Measurements from ENCODE around the gene GPR78.

GPR78 gene

DNA sequence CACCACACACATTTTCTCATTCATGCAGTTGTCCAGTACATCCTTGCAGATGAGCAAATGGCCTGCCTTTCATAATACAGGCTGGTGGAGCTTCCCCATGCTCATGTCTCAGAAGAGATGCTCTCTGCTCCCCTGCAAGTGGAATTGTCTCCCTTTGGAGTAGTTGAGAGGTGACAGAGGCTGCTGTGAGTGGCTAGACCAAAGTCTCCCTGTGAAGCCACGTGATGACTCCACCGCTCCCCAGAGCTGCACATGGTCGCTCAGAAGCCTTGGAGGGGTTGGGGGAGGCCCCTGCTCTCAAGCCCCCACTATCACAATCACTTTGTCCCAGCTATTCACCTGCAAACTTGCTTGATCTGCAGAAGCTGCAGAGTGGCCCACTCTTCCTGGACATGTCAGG, 1.5 kb upstream of the GPR78 start:
- H3K56ac ChIP-seq (ENCODE audit: low read length) = no peak overlapping the region
- H3K27me3 ChIP-seq (ENCODE audit: insufficient read depth, low read length, poor library complexity) = no peaks in the 10 kb centered on the region

DNA sequence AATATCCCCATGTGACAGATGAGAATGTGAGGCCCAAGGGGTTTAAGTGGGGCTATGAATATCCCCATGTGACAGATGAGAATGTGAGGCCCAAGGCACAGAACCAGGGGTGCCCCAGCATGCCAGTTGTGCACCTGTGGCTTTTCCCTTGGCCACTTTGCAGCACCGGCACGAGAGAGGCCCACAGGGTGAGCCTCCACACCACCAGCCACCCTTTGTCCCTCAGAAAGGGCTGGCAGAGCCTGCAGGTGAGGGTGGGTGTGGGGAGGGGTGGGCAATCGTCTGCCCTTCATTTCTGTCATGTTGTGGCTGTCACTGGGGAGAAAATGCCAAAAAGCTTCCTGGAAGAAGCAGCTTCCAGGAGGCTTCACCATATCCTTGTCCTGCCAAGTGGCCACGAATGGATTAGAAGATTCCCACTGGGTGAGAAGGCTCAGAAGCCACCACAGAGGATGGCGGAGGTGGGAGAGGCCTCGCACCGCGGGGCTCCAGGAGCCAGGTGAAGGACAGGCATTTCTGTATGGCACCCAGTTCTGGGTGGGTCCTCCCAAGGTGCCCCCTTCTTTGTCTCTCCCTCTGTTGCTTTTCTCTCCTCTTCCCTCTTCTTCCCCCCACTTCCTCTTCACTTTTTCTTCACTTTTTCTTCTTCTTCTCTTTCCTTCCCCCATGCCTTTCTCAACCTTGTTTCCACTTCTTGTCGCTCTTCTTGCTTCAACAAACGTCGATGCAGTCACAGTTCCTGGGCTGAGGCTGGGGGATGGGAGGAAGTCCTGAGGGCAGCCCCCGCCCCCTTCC, 469 bp upstream of the GPR78 start:
- no peaks in the 10 kb centered on the region for H3K79me2 ChIP-seq (ENCODE audit: control insufficient read depth, insufficient read depth, low read length)
- H4K8ac ChIP-seq (ENCODE audit: low read depth, low read length) = no peak overlapping the region
- H3K79me1 ChIP-seq (ENCODE audit: low read length) = no peaks in the 10 kb centered on the region
- H3K36me3 ChIP-seq (ENCODE audit: control insufficient read depth, insufficient read depth, low read length) = no peaks in the 10 kb centered on the region
- H2BK120ac ChIP-seq (ENCODE audit: low read depth, low read length) = no peak overlapping the region
- H3K23ac ChIP-seq (ENCODE audit: low read length) = no peak overlapping the region
- no peak overlapping the region for H2BK15ac ChIP-seq (replicated peaks; ENCODE audit: low read depth)
- H4K5ac ChIP-seq (ENCODE audit: low read length) = no peak overlapping the region
- no CpG with 5 or more reads among the region's 12 CpGs for WGBS (ENCODE audit: extremely low coverage, insufficient coverage, low lambda C conversion rate)
- H2BK5ac ChIP-seq (ENCODE audit: low read length) = no peak overlapping the region
- no peak overlapping the region for H3K4me3 ChIP-seq (ENCODE audit: low read length)
- no peak overlapping the region for H3K4me2 ChIP-seq (ENCODE audit: low read length)
- no peak overlapping the region for H3K56ac ChIP-seq (ENCODE audit: low read length)
- H3K27me3 ChIP-seq (ENCODE audit: insufficient read depth, low read length, poor library complexity) = no peaks in the 10 kb centered on the region
- no peak overlapping the region for H3K9ac ChIP-seq (ENCODE audit: low read length)
- no peak overlapping the region for H3K27ac ChIP-seq (ENCODE audit: low read depth, low read length)
- no peak overlapping the region for H3K18ac ChIP-seq (ENCODE audit: low read length)
- H3K4ac ChIP-seq (ENCODE audit: low read depth, low read length) = no peak overlapping the region
- H2AK5ac ChIP-seq (ENCODE audit: low read length) = no peak overlapping the region
- peaks cover 11% of the 10 kb centered on the region for H3K4me1 ChIP-seq (ENCODE audit: control insufficient read depth, low read depth, low read length)
- DNase-seq = no peak

More for the DNA sequence above, 1.5 kb upstream of the GPR78 start:
- no peak overlapping the region for H3K27ac ChIP-seq (ENCODE audit: low read depth, low read length)
- H3K79me2 ChIP-seq (ENCODE audit: control insufficient read depth, insufficient read depth, low read length) = no peaks in the 10 kb centered on the region
- H3K18ac ChIP-seq (ENCODE audit: low read length) = no peak overlapping the region
- no peak overlapping the region for H4K8ac ChIP-seq (ENCODE audit: low read depth, low read length)
- WGBS (ENCODE audit: extremely low coverage, insufficient coverage, low lambda C conversion rate) = no CpG with 5 or more reads among the region's 3 CpGs
- no peak overlapping the region for H3K4ac ChIP-seq (ENCODE audit: low read depth, low read length)
- H2BK15ac ChIP-seq (replicated peaks; ENCODE audit: low read depth) = no peak overlapping the region
- H2BK5ac ChIP-seq (ENCODE audit: low read length) = no peak overlapping the region
- no peak overlapping the region for H3K4me2 ChIP-seq (ENCODE audit: low read length)
- no peak overlapping the region for H3K4me3 ChIP-seq (ENCODE audit: low read length)
- H3K9ac ChIP-seq (ENCODE audit: low read length) = no peak overlapping the region
- no peaks in the 10 kb centered on the region for H3K79me1 ChIP-seq (ENCODE audit: low read length)
- H4K5ac ChIP-seq (ENCODE audit: low read length) = no peak overlapping the region
- DNase-seq = no peak
- no peak overlapping the region for H2BK120ac ChIP-seq (ENCODE audit: low read depth, low read length)
- H3K4me1 ChIP-seq (ENCODE audit: control insufficient read depth, low read depth, low read length) = peaks cover 11% of the 10 kb centered on the region
- no peaks in the 10 kb centered on the region for H3K36me3 ChIP-seq (ENCODE audit: control insufficient read depth, insufficient read depth, low read length)
- no peak overlapping the region for H2AK5ac ChIP-seq (ENCODE audit: low read length)
- no peak overlapping the region for H3K23ac ChIP-seq (ENCODE audit: low read length)

DNA sequence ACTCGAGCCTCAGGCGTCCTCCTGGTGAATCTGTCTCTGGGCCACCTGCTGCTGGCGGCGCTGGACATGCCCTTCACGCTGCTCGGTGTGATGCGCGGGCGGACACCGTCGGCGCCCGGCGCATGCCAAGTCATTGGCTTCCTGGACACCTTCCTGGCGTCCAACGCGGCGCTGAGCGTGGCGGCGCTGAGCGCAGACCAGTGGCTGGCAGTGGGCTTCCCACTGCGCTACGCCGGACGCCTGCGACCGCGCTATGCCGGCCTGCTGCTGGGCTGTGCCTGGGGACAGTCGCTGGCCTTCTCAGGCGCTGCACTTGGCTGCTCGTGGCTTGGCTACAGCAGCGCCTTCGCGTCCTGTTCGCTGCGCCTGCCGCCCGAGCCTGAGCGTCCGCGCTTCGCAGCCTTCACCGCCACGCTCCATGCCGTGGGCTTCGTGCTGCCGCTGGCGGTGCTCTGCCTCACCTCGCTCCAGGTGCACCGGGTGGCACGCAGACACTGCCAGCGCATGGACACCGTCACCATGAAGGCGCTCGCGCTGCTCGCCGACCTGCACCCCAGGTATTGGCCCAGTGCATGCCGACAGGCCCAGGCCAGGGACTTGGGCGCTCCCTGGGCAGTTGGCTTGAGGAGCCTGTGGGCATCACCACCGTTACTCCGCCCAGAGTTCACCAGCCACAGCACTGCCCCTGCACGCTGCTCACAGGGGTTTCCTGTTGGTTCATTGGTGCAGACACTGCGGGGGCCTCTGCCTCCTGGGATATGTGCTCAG, 1.1 kb downstream of the GPR78 start:
- H3K27me3 ChIP-seq (ENCODE audit: insufficient read depth, low read length, poor library complexity) = no peaks in the 10 kb centered on the region
- no peak overlapping the region for H3K4ac ChIP-seq (ENCODE audit: low read depth, low read length)
- no peaks in the 10 kb centered on the region for H3K79me1 ChIP-seq (ENCODE audit: low read length)
- H3K79me2 ChIP-seq (ENCODE audit: control insufficient read depth, insufficient read depth, low read length) = no peaks in the 10 kb centered on the region
- H3K4me3 ChIP-seq (ENCODE audit: low read length) = no peak overlapping the region
- H3K23ac ChIP-seq (ENCODE audit: low read length) = no peak overlapping the region
- H3K4me1 ChIP-seq (ENCODE audit: control insufficient read depth, low read depth, low read length) = peaks cover 8% of the 10 kb centered on the region
- no peak overlapping the region for H3K18ac ChIP-seq (ENCODE audit: low read length)
- no CpG with 5 or more reads among the region's 66 CpGs for WGBS (ENCODE audit: extremely low coverage, insufficient coverage, low lambda C conversion rate)
- H3K36me3 ChIP-seq (ENCODE audit: control insufficient read depth, insufficient read depth, low read length) = no peaks in the 10 kb centered on the region
- no peak overlapping the region for H2BK120ac ChIP-seq (ENCODE audit: low read depth, low read length)
- peak overlapping the region; percentile 11 for H3K56ac ChIP-seq (ENCODE audit: low read length)
- DNase-seq = no peak
- no peak overlapping the region for H4K8ac ChIP-seq (ENCODE audit: low read depth, low read length)
- no peak overlapping the region for H2AK5ac ChIP-seq (ENCODE audit: low read length)
- H4K5ac ChIP-seq (ENCODE audit: low read length) = no peak overlapping the region
- H3K4me2 ChIP-seq (ENCODE audit: low read length) = peak overlapping the region; percentile 40
- H2BK15ac ChIP-seq (replicated peaks; ENCODE audit: low read depth) = no peak overlapping the region
- no peak overlapping the region for H2BK5ac ChIP-seq (ENCODE audit: low read length)
- no peak overlapping the region for H3K9ac ChIP-seq (ENCODE audit: low read length)
- no peak overlapping the region for H3K27ac ChIP-seq (ENCODE audit: low read depth, low read length)

DNA sequence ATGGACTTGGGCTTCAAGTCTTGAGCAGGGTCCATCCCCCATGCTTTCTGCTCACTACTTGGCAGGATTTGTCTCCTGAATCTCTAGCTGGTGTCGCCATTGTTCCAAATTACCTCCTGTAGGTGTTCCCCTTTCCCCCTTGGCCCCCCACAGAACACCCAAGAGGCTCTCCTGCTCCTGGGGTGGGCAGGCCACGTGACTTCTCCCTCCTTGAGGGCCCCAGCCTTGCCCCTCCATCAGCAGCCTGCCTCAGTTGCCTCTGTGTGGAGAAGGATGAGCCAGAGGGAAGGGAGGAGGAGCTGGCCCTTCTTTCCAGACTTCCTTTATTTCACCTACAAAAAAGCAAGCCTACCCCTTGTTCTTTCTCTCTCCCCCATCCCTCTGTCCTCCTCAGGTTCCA, 1.8 kb downstream of the GPR78 start:
- Histone ChIP-seq H3K36me3 (ENCODE audit: control insufficient read depth, insufficient read depth, low read length) (no peaks in the 10 kb centered on the region), H2AK5ac (ENCODE audit: low read length) (no peak overlapping the region), H3K27me3 (ENCODE audit: insufficient read depth, low read length, poor library complexity) (no peaks in the 10 kb centered on the region), H3K4me3 (ENCODE audit: low read length) (no peak overlapping the region), H4K8ac (ENCODE audit: low read depth, low read length) (no peak overlapping the region), H2BK120ac (ENCODE audit: low read depth, low read length) (no peak overlapping the region), H2BK5ac (ENCODE audit: low read length) (no peak overlapping the region), H3K79me1 (ENCODE audit: low read length) (no peaks in the 10 kb centered on the region), H3K23ac (ENCODE audit: low read length) (no peak overlapping the region), H3K27ac (ENCODE audit: low read depth, low read length) (no peak overlapping the region), H4K5ac (ENCODE audit: low read length) (no peak overlapping the region), H3K4me2 (ENCODE audit: low read length) (no peak overlapping the region), H3K4me1 (ENCODE audit: control insufficient read depth, low read depth, low read length) (peaks cover 8% of the 10 kb centered on the region), H3K4ac (ENCODE audit: low read depth, low read length) (no peak overlapping the region), H3K18ac (ENCODE audit: low read length) (no peak overlapping the region), H3K79me2 (ENCODE audit: control insufficient read depth, insufficient read depth, low read length) (no peaks in the 10 kb centered on the region), H3K56ac (ENCODE audit: low read length) (no peak overlapping the region), H3K9ac (ENCODE audit: low read length) (no peak overlapping the region), H2BK15ac (replicated peaks; ENCODE audit: low read depth) (no peak overlapping the region)
- WGBS (ENCODE audit: extremely low coverage, insufficient coverage, low lambda C conversion rate) = no CpG with 5 or more reads among the region's 2 CpGs
- DNase-seq = no peak

DNA sequence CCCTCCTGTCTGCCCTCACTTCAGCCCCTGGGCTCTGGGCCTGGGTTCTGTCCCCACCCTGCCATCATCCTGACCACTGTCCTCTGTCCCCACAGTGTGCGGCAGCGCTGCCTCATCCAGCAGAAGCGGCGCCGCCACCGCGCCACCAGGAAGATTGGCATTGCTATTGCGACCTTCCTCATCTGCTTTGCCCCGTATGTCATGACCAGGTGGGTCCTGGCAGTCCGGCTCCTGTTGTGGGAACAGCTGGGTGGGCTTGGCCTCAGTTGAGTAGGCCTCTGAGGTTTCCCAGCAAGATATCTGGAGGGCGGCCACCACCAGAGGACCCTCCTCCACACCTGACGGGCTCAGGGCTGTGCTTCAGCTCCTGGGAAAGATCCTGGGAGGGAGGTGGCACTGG, 2.2 kb downstream of the GPR78 start:
- Histone ChIP-seq H3K18ac (ENCODE audit: low read length) (no peak overlapping the region), H3K36me3 (ENCODE audit: control insufficient read depth, insufficient read depth, low read length) (no peaks in the 10 kb centered on the region), H3K56ac (ENCODE audit: low read length) (no peak overlapping the region), H3K4me2 (ENCODE audit: low read length) (no peak overlapping the region), H3K79me1 (ENCODE audit: low read length) (no peaks in the 10 kb centered on the region), H2AK5ac (ENCODE audit: low read length) (no peak overlapping the region), H3K79me2 (ENCODE audit: control insufficient read depth, insufficient read depth, low read length) (no peaks in the 10 kb centered on the region), H2BK5ac (ENCODE audit: low read length) (no peak overlapping the region), H4K5ac (ENCODE audit: low read length) (no peak overlapping the region), H3K4me1 (ENCODE audit: control insufficient read depth, low read depth, low read length) (peaks cover 7% of the 10 kb centered on the region), H3K4ac (ENCODE audit: low read depth, low read length) (no peak overlapping the region), H3K9ac (ENCODE audit: low read length) (no peak overlapping the region), H2BK120ac (ENCODE audit: low read depth, low read length) (no peak overlapping the region), H3K23ac (ENCODE audit: low read length) (no peak overlapping the region), H3K27me3 (ENCODE audit: insufficient read depth, low read length, poor library complexity) (no peaks in the 10 kb centered on the region), H2BK15ac (replicated peaks; ENCODE audit: low read depth) (no peak overlapping the region), H3K27ac (ENCODE audit: low read depth, low read length) (no peak overlapping the region), H4K8ac (ENCODE audit: low read depth, low read length) (no peak overlapping the region), H3K4me3 (ENCODE audit: low read length) (no peak overlapping the region)
- no CpG with 5 or more reads among the region's 12 CpGs for WGBS (ENCODE audit: extremely low coverage, insufficient coverage, low lambda C conversion rate)
- no peak for DNase-seq
